Right cardiac atrium (tissue), 5 donors: ENCODE measurements around the gene ZNF283. TPM values are rescaled to one million over a fixed set of nuclear protein-coding genes. Genes with fewer than 3 reads are reported as not detected.

Experiments
- ATAC-seq, 2 donors: fragments of 200-7000 bp; cut with Tn5 transposase; one replicate each; pipeline versions ENCODE4 v1.8.0 to v1.9.1; 2020; ENCODE audit warnings: moderate library complexity in 2 of 2, mild to moderate bottlenecking in 1 of 2
- DNase-seq, 3 donors: peaks; one replicate each; pipeline ENCODE4 v3.0.0-alpha.2; 2020
- H3K27ac ChIP-seq: one replicate; pipeline ENCODE4 v1.5.1; 2013; ENCODE audit warnings: mild to moderate bottlenecking, low read length, control low read depth, moderate library complexity
- H3K27me3 ChIP-seq: one replicate; pipeline ENCODE4 v1.6.1; 2013; ENCODE audit not compliant: control insufficient read depth, insufficient read depth
- H3K4me1 ChIP-seq: one replicate; pipeline ENCODE4 v1.6.1; 2013; ENCODE audit warnings: low read length; ENCODE audit not compliant: control insufficient read depth, insufficient read depth
- H3K4me3 ChIP-seq: one replicate; pipeline ENCODE4 v1.5.1; 2013; ENCODE audit warnings: low read length, control low read depth
- H3K9me3 ChIP-seq: one replicate; pipeline ENCODE4 v1.6.1; 2013; ENCODE audit warnings: low read length; ENCODE audit not compliant: control insufficient read depth
- WGBS: extraction: QIAGEN DNeasy Blood & Tissue Kit; methylation state at CpG from one replicate; pipeline ENCODE4 v1.1.7; 2013; 5-methylcytosine and 5-hydroxymethylcytosine counted together
- intact Hi-C, 4 donors: fragments of 100-400 bp; cut with DNase I; formaldehyde crosslinking; loops; one replicate each; pipeline versions ENCODE4 v1.11.0 to v1.14.0; 2022 to 2023
- polyA plus RNA-seq: library from polyadenylated mRNA; stranded (reverse); fragments of 200-250 nt; gene quantifications from one replicate; pipeline ENCODE4 v1.2.3, GENCODE V29; 2013
- total RNA-seq, 4 donors: library from RNA; stranded (reverse); fragmentation: NEBNext Ultra II Directional; extraction: Animal tissue kit (Norgen Biotek cat#: 25700); gene quantifications; one replicate each; pipeline ENCODE4 v1.2.1, GENCODE V29; 2021
- donor health status: healthy with polysubstance abuse.
- donor health status: DM: no; HTN: yes; CAD: no.
- donor health status: DM: no; HTN: no; CAD: no.
- donor health status: DM: no; HTN: yes; CAD: no; lungs with severe emphysema.
- donor health status: DM: yes; HTN: yes; CAD: no.

ZNF283 gene
- total and polyA plus RNA-seq, 5 donors: 4.7 to 13.8 (median 11.0) TPM

GRCh38 chr19:43784241-43784980 lies 42.7 kb upstream of the ZNF283 start:
- no peak overlapping the region for H3K27ac ChIP-seq
- intact Hi-C loops: loop anchor here in 2 of 4 donors (2.0 to 5.0 kb wide), 2 partner anchors 37 to 40 kb away; no protein-coding TSS in a partner anchor
- DNase-seq (peak; percentile 52 to 72 (median 66)), ATAC-seq (peak; percentile 50 to 86)
- H3K27me3 ChIP-seq: no peaks in the 10 kb centered on the region
- H3K4me3 ChIP-seq: no peak overlapping the region
- 61% methylated on average over 4 of the region's 4 CpGs for WGBS
- no peaks in the 10 kb centered on the region for H3K4me1 ChIP-seq
- H3K9me3 ChIP-seq: no peaks in the 10 kb centered on the region

- H3K9me3 ChIP-seq: no peaks in the 10 kb centered on the region
- no peaks in the 10 kb centered on the region for H3K27me3 ChIP-seq
- no peaks in the 10 kb centered on the region for H3K4me1 ChIP-seq
- H3K4me3 ChIP-seq: no peak overlapping the region
- DNase-seq (peak; percentile 58 to 77 (median 71)), ATAC-seq (peak; percentile 69 to 83)
- intact Hi-C loops: loop anchor here in 3 of 4 donors (2.0 to 5.0 kb wide), 3 partner anchors 38 to 43 kb away; no protein-coding TSS in a partner anchor
- H3K27ac ChIP-seq: no peak overlapping the region
- WGBS: 16% methylated on average over 10 of the region's 10 CpGs
Measured at GRCh38 chr19:43784981-43785808, 41.9 kb upstream of the ZNF283 start.

DNA sequence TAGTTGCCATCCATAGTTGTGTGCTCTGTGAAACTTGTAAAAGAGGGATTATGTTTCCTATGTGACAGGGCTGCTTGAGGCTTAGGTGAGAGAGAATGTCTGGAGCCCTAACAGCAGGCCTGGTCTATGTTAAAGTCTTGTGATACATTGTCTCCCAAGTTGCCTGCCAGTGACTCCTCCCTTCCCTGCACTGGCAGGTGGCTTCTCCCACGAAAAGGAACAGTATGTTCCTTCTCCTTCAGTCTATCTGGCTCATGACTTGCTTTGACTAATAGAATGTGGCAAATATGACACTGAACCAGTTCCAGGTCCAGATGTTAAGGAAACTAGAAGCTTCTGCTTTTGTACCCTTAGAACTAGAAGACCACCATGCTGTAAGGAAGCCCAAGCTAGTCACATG lies 40.5 kb upstream of the ZNF283 start:
- H3K27me3 ChIP-seq: no peaks in the 10 kb centered on the region
- no peaks in the 10 kb centered on the region for H3K9me3 ChIP-seq
- no peak for ATAC-seq
- no peak for DNase-seq
- no peak overlapping the region for H3K27ac ChIP-seq
- intact Hi-C loops: loop anchor here in 2 of 4 donors (2.0 to 5.0 kb wide), 2 partner anchors 44 to 46 kb away; no protein-coding TSS in a partner anchor
- no peaks in the 10 kb centered on the region for H3K4me1 ChIP-seq
- 48% methylated on average over 1 of the region's 1 CpG for WGBS
- no peak overlapping the region for H3K4me3 ChIP-seq

GRCh38 chr19:43789029-43789428 lies 38.1 kb upstream of the ZNF283 start:
- H3K4me1 ChIP-seq: no peaks in the 10 kb centered on the region
- H3K9me3 ChIP-seq: no peaks in the 10 kb centered on the region
- WGBS: 5% methylated on average over 3 of the region's 3 CpGs
- ATAC-seq (no peak), DNase-seq (no peak)
- H3K4me3 ChIP-seq: no peak overlapping the region
- H3K27me3 ChIP-seq: no peaks in the 10 kb centered on the region
- intact Hi-C loops: loop anchor here in 1 of 4 donors (5.0 kb wide), 1 partner anchor 47 kb away; no protein-coding TSS in a partner anchor
- no peak overlapping the region for H3K27ac ChIP-seq

DNA sequence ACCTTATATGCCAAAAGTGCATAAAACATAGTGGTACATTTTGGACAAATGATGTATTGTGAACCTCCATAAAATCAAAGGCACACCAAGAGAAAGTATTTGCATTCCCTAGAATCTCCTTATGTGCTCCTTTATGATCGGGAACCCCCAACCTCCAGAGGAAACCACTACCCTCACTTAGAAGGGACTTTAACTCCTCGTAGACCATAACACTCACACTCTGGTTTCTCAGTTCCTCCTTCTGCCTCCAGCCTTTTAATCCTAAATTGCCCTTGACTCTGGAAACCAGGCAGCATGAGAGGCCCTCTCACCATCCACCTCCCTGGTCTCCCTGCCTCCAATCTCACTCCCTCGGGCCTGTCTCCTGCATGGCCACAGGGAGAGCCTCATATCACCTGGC lies 36.5 kb upstream of the ZNF283 start:
- no peaks in the 10 kb centered on the region for H3K9me3 ChIP-seq
- DNase-seq: no peak
- ATAC-seq: no peak
- H3K4me3 ChIP-seq: no peak overlapping the region
- no peaks in the 10 kb centered on the region for H3K27me3 ChIP-seq
- no peaks in the 10 kb centered on the region for H3K4me1 ChIP-seq
- no peak overlapping the region for H3K27ac ChIP-seq
- intact Hi-C loops: no loop called here
- WGBS: 25% methylated on average over 3 of the region's 3 CpGs

- WGBS: 37% methylated on average over 6 of the region's 6 CpGs
- H3K27me3 ChIP-seq: no peaks in the 10 kb centered on the region
- H3K4me1 ChIP-seq: peaks cover 2% of the 10 kb centered on the region
- H3K27ac ChIP-seq: no peak overlapping the region
- intact Hi-C loops: no loop called here
- no peaks in the 10 kb centered on the region for H3K9me3 ChIP-seq
- H3K4me3 ChIP-seq: no peak overlapping the region
- ATAC-seq (no peak), DNase-seq (no peak)
Measured at GRCh38 chr19:43797118-43797517, 30.0 kb upstream of the ZNF283 start.

DNA sequence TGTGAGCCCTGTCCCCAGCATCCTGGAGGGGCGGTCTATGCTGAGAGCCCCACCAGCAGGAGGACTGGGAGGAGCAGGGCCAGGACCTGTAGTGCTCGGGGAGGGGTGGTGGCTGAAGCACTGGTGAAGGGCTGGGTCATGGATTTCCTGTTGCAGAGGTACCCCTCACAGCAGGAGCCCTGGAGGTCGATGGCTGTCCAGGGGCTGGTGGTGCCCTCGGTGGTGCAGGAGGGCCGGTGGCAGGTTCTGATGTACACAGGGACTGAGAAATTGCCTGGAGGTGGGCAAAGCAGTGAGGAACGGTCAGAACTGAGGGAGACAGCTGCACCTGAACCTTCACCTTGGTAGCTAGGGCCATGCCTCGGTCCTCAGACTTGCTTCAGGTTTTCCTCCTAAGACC lies 29.6 kb upstream of the ZNF283 start:
- 82% methylated on average over 7 of the region's 7 CpGs for WGBS
- H3K27ac ChIP-seq: no peak overlapping the region
- no peak overlapping the region for H3K4me3 ChIP-seq
- no peak for DNase-seq
- peaks cover 2% of the 10 kb centered on the region for H3K4me1 ChIP-seq
- no peak for ATAC-seq
- intact Hi-C loops: no loop called here
- H3K27me3 ChIP-seq: no peaks in the 10 kb centered on the region
- no peaks in the 10 kb centered on the region for H3K9me3 ChIP-seq

DNA sequence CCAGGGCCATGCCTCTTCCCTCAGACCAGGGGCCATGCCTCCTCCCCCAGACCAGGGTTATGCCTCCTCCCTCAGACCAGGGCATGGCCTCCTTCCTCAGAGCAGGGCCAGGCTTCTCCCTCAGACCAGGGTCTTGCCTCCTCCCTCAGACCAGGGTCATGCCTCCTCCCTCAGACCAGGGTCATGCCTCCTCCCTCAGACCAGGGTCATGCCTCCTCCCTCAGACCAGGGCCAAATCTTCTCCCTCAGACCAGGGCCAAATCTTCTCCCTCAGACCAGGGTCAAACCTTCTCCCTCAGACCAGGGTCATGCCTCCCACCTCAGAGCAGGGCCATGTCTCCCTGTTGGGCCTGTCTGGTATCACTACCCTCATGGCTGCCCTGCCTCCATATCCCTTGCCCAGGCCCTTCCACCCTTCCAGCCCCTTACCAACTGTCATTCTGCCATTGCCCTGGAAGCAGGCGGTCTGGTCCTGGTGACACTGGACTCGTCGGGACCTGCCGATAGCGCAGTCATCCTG lies 29.0 kb upstream of the ZNF283 start:
- no peak overlapping the region for H3K4me3 ChIP-seq
- no peaks in the 10 kb centered on the region for H3K9me3 ChIP-seq
- peak; percentile 5 to 15 for ATAC-seq
- WGBS: 53% methylated on average over 5 of the region's 5 CpGs
- H3K27me3 ChIP-seq: no peaks in the 10 kb centered on the region
- H3K27ac ChIP-seq: no peak overlapping the region
- H3K4me1 ChIP-seq: peaks cover 2% of the 10 kb centered on the region
- intact Hi-C loops: no loop called here
- DNase-seq: no peak

DNA sequence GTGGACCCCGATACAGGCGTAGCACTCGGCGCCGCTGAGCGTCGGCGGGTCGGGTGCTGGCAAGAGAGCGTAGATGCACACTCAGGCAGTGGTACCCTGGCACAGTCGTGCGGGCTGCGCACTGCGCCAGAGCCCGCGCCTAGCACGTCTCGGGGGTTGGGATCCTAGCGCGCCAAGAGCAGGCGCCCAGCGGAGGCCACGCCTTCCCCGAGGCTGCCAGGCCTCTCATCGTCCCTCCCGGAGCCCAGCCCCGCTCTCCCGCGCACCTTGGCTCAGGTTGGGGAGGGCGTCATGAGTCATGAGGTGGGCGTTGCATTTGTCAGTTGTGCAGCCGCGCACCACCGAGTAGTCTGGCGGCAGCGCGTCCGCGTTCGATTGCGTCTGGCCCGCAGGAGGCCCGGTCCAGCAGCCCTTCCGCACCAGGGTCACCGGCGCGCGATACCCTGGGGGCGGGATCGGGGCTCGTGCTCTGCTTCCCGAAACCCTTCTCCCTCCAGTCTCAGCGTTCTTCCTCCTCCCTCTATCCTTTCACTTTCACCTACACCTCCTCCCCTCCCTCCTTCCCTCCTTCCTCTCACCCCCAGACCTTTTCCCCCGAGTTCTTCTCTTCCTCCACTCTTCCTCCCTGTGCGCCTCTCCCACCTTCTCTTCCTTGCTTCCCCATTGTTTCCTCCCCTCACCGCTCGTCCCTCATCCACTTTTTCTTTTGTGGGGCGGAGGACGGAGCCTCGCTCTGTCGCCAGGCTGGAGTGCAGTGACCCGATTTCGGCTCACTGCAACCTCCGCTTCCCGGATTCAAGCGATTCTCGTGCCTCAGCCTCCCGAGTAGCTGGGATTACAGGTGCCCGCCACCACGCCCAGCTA lies 28.3 kb upstream of the ZNF283 start:
- Histone ChIP-seq H3K4me1 (peaks cover 2% of the 10 kb centered on the region), H3K27ac (no peak overlapping the region), H3K4me3 (peak overlapping the region; percentile 29), H3K9me3 (no peaks in the 10 kb centered on the region), H3K27me3 (no peaks in the 10 kb centered on the region)
- ATAC-seq (peak; percentile 58 to 69), DNase-seq (peak; percentile 36 to 67 (median 64))
- intact Hi-C loops: no loop called here
- WGBS: 12% methylated on average over 70 of the region's 70 CpGs

DNA sequence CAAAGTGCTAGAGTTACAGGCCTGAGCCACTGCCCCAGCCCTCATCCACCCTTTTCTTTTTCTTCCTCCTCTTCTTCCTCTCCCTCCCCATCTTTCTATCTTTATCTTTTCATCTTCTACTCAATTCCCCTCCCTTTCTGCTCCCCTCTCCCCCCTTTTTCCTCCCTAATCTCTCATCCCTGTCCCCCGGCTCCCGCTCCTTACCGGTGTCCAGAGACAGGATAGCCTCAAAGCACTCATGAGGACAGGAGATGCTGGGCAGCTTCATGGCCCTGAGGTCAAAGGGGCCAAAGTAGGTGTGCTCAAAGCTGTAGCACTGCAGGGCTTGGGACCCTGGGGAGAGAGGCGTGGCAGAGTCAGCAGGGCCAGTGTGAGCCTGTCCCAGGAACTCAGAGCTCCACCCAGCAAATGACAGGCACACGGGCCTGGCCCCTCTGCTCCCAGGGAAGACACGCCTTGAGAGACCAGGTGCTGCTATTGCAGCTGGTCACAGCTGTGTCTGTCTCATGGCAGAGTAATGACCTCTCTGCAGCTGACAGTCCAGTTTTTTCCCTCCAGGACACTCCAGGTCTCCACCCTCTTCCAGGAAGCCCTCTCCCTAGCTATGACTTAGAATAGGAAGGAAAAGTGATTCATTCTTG lies 27.5 kb upstream of the ZNF283 start:
- intact Hi-C loops: no loop called here
- Histone ChIP-seq H3K4me1 (peaks cover 2% of the 10 kb centered on the region), H3K9me3 (no peaks in the 10 kb centered on the region), H3K4me3 (no peak overlapping the region), H3K27me3 (no peaks in the 10 kb centered on the region), H3K27ac (no peak overlapping the region)
- DNase-seq (no peak), ATAC-seq (peak; percentile 15 to 79)
- WGBS: 59% methylated on average over 6 of the region's 6 CpGs
